PFSK-1 (cell line): Measurements from ENCODE around the gene JAKMIP2.

ENCODE experiments used
- POLR2AphosphoS5 ChIP-seq: IDR thresholded peaks from 2 replicates; pipeline ENCODE4 v1.6.1; 2012; ENCODE audit warnings: low read depth, mild to moderate bottlenecking, control low read depth, low read length, moderate library complexity
- REST ChIP-seq, 2 experiments: IDR thresholded peaks; 2 replicates each; pipeline versions ENCODE4 v1.6.1 to v1.8.0; 2011 to 2012; ENCODE audit warnings: low read depth in 2 of 2, low read length in 2 of 2, control low read depth in 1 of 2, inconsistent platforms in 1 of 2, mild to moderate bottlenecking in 1 of 2, moderate library complexity in 1 of 2; ENCODE audit not compliant: insufficient read depth in 1 of 2
- SIN3A ChIP-seq: IDR thresholded peaks from 2 replicates; pipeline ENCODE4 v1.6.1; 2012; ENCODE audit warnings: mild to moderate bottlenecking, low read length, moderate library complexity, borderline replicate concordance; ENCODE audit not compliant: insufficient read depth
- TAF1 ChIP-seq: IDR thresholded peaks from 2 replicates; pipeline ENCODE4 v1.6.1; 2012; ENCODE audit warnings: low read length, control low read depth, borderline replicate concordance; ENCODE audit not compliant: insufficient read depth

GRCh38 chr5:147788023-147788422 is 5.5 kb upstream of the JAKMIP2 start:
- TF ChIP-seq POLR2AphosphoS5, result no peak
- TF ChIP-seq SIN3A, result no peak
- TF ChIP-seq TAF1, result no peak
- no peak for TF ChIP-seq REST (IDR thresholded peaks at IDR 0.05; ENCODE audit: insufficient read depth in 1 of 2, low read depth in 2 of 2, low read length in 2 of 2)
